Esophagus squamous epithelium (tissue), 4 donors: ENCODE results near the gene KCNB1.
A peak's percentile ranks its signal among the peaks of the same experiment; 100 is the strongest.

Experiments
- POLR2A ChIP-seq, 4 donors: fragments of 450-650 bp; IDR thresholded peaks; one replicate each; pipeline ENCODE4 v1.6.1; 2017; ENCODE audit warnings: antibody characterized with exemption in 4 of 4, mild to moderate bottlenecking in 4 of 4, moderate library complexity in 3 of 4
- TF ChIP-seq, protein P1 (sequence below), 6 experiments: fragments of 450-650 bp in 4 of 6; fragments of 200-600 bp in 2 of 6; sonication (generic) in 2 of 6; IDR thresholded peaks; one replicate each; pipeline ENCODE4 v1.5.1; 2016 to 2019; ENCODE audit warnings: antibody characterized with exemption in 6 of 6, mild to moderate bottlenecking in 4 of 6, moderate library complexity in 4 of 6

DNA sequence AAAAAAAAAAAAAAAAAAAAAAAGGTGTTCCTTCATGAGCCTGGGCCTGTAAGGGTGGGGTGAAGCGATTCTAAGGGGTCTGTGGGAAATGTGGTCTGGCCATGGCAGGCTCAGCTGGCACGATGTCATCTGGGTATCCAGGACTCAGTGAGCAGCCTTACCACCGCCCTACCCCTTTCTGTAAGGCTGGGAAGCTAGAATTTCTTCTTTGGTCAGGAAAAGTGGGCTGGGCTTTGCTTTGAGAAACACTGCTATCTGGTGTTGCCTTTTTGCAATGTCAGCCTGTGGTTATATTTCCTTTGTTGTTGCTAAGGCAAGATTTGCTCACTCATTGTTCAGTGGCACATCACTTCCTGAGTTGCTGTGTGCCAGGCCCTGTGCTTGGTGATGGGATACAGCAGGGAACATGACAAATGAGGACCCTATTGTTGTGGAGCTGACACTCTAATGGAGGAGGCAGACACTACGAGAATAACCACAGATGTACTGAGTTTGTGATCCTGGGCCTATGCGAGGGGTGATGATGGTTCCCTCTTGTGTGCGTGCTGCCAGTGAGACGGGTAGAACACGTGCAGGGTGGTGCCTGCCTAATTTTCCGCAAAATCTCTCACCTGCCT lies 158.7 kb downstream of the KCNB1 start:
- TF ChIP-seq, protein P1, sequence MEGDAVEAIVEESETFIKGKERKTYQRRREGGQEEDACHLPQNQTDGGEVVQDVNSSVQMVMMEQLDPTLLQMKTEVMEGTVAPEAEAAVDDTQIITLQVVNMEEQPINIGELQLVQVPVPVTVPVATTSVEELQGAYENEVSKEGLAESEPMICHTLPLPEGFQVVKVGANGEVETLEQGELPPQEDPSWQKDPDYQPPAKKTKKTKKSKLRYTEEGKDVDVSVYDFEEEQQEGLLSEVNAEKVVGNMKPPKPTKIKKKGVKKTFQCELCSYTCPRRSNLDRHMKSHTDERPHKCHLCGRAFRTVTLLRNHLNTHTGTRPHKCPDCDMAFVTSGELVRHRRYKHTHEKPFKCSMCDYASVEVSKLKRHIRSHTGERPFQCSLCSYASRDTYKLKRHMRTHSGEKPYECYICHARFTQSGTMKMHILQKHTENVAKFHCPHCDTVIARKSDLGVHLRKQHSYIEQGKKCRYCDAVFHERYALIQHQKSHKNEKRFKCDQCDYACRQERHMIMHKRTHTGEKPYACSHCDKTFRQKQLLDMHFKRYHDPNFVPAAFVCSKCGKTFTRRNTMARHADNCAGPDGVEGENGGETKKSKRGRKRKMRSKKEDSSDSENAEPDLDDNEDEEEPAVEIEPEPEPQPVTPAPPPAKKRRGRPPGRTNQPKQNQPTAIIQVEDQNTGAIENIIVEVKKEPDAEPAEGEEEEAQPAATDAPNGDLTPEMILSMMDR (IDR thresholded peaks at IDR 0.05), result peak in 4 of 6 experiments; percentile 13 to 49 (median 24)
- TF ChIP-seq POLR2A (IDR thresholded peaks at IDR 0.05), result no peak
